GM18519 (cell line): ENCODE measurements around the gene GRIK2.

Experiments used
- ATAC-seq: cut with Tn5 transposase; IDR thresholded peaks from one replicate; pipeline ENCODE4 v1.9.1; 2021; ENCODE audit warnings: mild to moderate bottlenecking, moderate library complexity; ENCODE audit not compliant: unreplicated experiment, low FRiP score

The GRIK2 gene

GRCh38 chr6:101689695-101690094, 296.2 kb downstream of the GRIK2 start:
- no peak for ATAC-seq

DNA sequence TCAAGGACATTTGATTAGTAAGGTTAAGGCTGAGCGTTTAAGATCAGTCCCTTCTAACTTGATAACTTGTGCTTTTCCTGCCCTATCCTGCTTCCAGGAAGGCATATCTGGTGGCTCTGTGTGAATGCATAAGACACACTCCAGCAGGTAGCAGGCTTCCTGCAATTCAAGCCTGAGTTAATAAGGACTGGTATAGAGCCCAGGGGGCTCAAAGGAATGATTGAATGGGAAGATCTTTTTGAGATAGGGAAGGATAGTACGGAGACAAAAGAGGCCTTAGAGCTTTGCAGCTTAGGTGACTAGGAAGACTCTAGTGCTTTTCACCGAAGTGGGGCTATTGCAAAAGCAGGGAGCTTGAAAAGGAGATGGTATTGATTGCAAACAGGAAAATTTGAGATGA, 307.1 kb downstream of the GRIK2 start:
- ATAC-seq, result no peak

DNA sequence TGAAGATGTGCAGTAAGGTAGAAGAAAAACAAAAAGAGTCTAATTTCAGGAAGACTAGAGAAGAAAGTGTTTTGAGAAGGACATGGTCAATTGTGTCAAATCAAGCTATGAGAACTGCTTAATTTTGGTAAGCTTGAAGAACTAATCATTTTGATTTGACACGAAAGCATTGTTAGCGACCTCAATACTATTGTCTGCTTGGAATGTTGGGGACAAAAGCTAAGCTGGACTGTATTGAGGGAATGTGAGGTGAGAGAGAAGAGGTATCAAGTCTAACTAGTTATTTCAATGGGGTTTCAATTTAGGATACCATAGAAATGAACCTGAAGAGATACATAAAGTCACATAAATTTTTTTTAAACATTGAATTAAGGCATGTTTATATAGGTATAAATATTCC, 309.8 kb downstream of the GRIK2 start:
- no peak for ATAC-seq

DNA sequence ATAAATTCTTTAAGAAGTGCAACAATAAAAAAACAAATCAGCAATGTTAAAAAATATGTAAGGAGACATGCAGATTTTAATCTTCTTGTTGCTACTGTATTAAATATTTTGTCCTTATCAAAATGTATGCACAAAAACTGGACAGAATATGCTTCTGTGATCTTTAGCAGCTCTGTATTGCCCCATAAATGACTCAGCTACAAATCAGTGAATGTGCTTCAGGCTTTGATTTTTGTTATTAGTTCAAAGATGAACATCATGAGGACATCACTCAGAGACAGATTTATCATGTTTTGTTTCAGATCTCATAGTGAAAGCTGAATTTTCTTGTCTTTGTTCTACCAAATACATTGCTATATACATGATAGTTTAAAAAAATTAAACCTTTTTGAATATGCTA, 312.4 kb downstream of the GRIK2 start:
- ATAC-seq, result no peak

DNA sequence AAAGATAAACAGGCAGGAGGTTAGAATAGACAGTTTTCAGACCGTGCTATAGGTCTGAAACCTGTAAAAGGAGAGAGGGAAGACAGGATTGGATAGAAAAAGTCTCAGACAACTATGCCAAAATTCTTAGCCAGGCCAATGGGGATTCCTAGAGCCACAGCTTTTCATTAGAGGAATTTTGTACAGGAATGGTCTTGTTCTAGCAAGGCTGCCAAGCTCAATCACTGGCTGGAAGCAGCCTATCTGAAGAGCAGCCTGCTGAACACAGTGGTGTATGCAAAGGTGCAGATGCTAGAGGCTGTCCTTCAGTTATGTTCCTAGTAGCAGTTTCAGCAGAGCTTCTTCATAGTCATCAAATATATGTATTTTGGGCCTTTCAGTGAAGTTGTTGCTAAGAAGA, 313.1 kb downstream of the GRIK2 start:
- ATAC-seq, result no peak

- ATAC-seq, result no peak
These were observed 318.0 kb downstream of the GRIK2 start for GRCh38 chr6:101711518-101711917.

- no peak for ATAC-seq
These were observed 322.9 kb downstream of the GRIK2 start for GRCh38 chr6:101716387-101716786.

DNA sequence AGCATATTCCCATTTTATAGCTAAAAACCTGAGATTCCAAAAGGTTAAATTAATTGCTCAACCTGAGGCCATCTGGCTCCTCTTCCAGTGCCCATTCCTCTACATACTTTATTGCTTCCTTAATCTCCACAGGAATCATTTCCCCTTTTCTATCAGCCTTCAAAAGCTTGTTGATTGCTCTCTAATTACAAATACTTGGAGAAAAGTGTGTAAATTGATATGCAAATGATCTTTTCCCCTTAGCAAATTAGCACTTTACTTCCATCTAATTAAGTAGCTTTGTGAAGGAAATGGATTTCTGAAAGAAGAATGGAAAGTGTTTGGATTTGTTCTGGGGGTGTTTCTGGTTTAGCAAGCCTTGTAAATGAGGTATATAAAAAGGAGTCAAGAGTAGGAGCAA, 323.3 kb downstream of the GRIK2 start:
- ATAC-seq, result no peak

- ATAC-seq, result no peak
These were observed 326.0 kb downstream of the GRIK2 start for GRCh38 chr6:101719521-101719920.

DNA sequence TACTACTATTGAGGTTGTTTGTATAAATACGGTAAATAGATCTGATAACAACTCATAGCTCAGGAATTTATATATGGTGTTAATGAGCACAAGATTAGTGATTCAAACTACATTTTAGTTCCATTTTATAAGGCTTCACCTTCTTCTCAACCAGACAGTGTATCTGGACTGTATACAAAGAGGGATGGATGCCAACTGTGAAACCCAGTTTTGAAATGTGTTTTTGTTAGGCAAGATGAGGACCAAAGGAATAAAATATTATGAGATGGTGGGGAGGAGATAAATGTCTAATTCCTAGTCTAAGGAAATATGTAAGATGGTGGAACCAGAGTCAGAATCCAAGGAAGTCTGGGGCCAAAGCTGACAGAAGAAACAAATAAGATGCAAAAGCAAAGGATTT, 329.0 kb downstream of the GRIK2 start:
- ATAC-seq, result no peak

GRCh38 chr6:101722991-101723579, 329.6 kb downstream of the GRIK2 start:
- no peak for ATAC-seq

GRCh38 chr6:101728388-101728787, 334.9 kb downstream of the GRIK2 start:
- ATAC-seq, result no peak

GRCh38 chr6:101728956-101729355, 335.4 kb downstream of the GRIK2 start:
- ATAC-seq, result no peak

GRCh38 chr6:101730954-101731353, 337.4 kb downstream of the GRIK2 start:
- ATAC-seq, result no peak

DNA sequence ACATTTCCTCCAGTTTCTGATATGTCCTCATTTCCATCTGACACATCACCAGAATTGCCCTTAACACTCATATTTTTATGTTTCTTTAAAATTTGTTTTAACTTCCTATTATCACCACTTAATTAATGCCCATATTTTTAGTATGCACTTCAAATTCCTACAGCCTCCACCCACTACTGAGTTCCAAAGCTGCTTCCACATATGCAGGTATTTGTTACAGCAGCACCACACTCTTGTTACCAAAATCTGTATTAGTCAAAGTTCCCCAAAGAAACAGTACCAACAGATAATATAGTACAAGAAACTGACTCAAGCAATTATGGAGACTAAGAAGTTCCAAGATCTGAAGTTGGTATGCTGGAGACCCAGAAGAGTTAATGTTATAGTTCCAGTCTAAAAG, 340.4 kb downstream of the GRIK2 start:
- no peak for ATAC-seq

DNA sequence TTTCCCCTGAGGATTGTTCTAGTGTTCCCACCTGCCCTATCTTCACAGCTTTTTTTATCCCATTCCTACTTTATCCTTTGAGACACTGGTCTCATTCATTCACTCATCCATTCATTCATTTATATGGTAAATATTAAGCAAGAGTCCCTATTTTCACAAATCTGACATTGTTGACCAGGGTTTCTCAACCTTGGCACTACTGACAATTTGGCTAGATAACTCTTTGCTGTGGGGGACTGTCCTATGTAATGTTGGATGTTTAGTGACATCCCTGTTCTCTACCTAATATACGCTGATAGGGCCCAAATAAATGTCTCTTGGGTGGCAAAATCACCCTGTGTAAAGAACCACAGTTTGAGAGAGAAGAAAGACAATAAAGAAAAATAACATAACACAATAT, 345.0 kb downstream of the GRIK2 start:
- ATAC-seq, result no peak

GRCh38 chr6:101740631-101741030, 347.1 kb downstream of the GRIK2 start:
- no peak for ATAC-seq

DNA sequence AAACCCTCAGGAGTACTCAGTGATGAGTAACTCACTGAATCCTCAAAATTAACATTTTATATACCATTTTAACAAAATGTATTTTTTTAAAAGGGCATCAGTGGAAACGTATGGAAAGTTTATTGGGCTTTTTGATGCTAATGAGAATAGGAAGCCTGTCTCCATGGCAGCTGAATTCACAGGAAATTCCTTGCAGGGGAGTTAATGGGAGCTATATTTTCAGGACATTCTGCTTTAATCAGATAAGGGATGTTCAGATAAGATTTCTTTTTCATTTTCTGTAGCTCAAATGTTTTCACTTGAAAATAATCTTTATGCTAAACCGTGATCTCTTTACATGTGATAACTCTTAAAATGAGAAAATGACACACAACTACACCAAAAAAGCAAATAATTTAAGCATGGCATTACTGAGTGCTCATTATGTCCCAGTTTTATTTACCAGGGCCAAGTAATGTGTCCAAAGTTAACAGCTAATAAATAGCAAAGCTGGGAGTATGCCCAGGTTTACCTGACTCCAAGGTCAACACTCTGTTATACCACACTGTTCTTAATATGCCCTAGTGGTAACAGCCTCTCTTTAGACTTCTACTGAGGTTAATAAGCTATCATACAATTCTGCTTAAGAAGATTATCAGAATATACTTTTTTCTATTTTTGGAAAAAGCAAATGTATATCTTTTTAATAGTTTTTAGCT, 348.1 kb downstream of the GRIK2 start:
- no peak for ATAC-seq

DNA sequence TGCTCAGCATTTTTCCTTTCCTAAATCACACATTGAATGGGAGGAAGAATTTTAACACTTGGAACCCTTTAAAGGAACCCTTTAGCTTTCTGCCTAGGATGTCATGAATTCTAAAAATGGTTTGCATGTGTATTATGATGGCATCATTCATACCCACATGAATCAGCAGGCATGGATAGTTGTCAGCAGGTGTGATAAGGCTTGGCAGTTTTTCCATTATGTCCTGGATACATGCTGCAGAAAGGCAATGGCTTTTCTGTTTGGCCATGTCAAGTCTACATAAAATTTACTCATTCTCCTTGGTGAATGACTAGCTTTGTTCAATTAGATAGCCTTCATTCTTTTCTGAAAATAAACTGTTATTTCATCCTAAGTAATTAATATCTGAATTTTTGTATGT, 353.7 kb downstream of the GRIK2 start:
- ATAC-seq, result no peak

- no peak for ATAC-seq
These were observed 354.2 kb downstream of the GRIK2 start for GRCh38 chr6:101747716-101748115.

- ATAC-seq, result no peak
These were observed 362.4 kb downstream of the GRIK2 start for GRCh38 chr6:101755931-101756330.

- no peak for ATAC-seq
These were observed 364.9 kb downstream of the GRIK2 start for GRCh38 chr6:101758368-101758767.
